ENCODE data around the gene ZBTB2. TPM values are rescaled to one million over a fixed set of nuclear protein-coding genes. Genes with fewer than 3 reads are reported as not detected.
"Not testable (repeated sequence)": the region's sequence is repeated elsewhere in the genome, so short reads cannot be mapped to it uniquely, and the experiment has no call there.

The ZBTB2 gene
- total and polyA plus RNA-seq, 4 experiments from 2014 or later: 19.6 to 29.5 (median 26.7) TPM

DNA sequence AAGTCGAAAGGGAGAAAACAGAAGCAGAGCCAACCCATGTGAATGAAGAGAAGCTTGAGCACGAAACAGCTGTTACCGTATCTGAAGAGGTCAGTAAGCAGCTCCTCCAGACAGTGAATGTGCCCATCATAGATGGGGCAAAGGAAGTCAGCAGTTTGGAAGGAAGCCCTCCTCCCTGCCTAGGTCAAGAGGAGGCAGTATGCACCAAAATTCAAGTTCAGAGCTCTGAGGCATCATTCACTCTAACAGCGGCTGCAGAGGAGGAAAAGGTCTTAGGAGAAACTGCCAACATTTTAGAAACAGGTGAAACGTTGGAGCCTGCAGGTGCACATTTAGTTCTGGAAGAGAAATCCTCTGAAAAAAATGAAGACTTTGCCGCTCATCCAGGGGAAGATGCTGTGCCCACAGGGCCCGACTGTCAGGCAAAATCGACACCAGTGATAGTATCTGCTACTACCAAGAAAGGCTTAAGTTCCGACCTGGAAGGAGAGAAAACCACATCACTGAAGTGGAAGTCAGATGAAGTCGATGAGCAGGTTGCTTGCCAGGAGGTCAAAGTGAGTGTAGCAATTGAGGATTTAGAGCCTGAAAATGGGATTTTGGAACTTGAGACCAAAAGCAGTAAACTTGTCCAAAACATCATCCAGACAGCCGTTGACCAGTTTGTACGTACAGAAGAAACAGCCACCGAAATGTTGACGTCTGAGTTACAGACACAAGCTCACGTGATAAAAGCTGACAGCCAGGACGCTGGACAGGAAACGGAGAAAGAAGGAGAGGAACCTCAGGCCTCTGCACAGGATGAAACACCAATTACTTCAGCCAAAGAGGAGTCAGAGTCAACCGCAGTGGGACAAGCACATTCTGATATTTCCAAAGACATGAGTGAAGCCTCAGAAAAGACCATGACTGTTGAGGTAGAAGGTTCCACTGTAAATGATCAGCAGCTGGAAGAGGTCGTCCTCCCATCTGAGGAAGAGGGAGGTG is 38.7 kb downstream of the ZBTB2 start:
- ChIA-PET POLR2A (ENCODE audit: partially characterized antibody) (interaction anchor here (1.8 kb wide), 1 partner anchor 37 kb away, joined by 10 read pairs; no protein-coding TSS in a partner anchor), CTCF (ENCODE audit: partially characterized antibody) (interaction anchor here (0.8 to 8.3 kb wide), 5 partner anchors 17 to 125 kb away, joined by 3 to 35 read pairs (median 4); no protein-coding TSS in a partner anchor)
- Histone ChIP-seq H3K4me3 (ENCODE audit: low read length in 2 of 2) (no peak overlapping the region), H3K27ac (ENCODE audit: low read depth, low read length) (no peak overlapping the region), H3K4me1 (ENCODE audit: insufficient read depth, low read length) (peaks cover 13% of the 10 kb centered on the region), H3K36me3 (ENCODE audit: insufficient read depth, low read length) (no peaks in the 10 kb centered on the region), H3K27me3 (ENCODE audit: insufficient read depth, low read length) (no peaks in the 10 kb centered on the region), H3K9me3 (ENCODE audit: control insufficient read depth in 1 of 2, low read length in 2 of 2) (no peaks in the 10 kb centered on the region)
- Mint-ChIP-seq H3K27ac (no peak overlapping the region), H3K36me3 (peaks cover 0 to 10% of the 10 kb centered on the region in 2 donors), H3K9me3 (no peaks in the 10 kb centered on the region), H3K4me3 (no peak overlapping the region), H3K27me3 (no peaks in the 10 kb centered on the region), H3K4me1 (peaks cover 0 to 2% (median under 1%) of the 10 kb centered on the region in 4 donors)
- peak in 1 of 5 donors; percentile 9 for DNase-seq
- intact Hi-C loops (cut with micrococcal nuclease): loop anchor here (1.0 kb wide), 1 partner anchor 124 kb away; no protein-coding TSS in a partner anchor

DNA sequence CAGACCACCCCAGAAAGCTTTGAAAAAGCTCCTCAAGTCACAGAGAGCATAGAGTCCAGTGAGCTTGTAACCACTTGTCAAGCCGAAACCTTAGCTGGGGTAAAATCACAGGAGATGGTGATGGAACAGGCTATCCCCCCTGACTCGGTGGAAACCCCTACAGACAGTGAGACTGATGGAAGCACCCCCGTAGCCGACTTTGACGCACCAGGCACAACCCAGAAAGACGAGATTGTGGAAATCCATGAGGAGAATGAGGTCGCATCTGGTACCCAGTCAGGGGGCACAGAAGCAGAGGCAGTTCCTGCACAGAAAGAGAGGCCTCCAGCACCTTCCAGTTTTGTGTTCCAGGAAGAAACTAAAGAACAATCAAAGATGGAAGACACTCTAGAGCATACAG is 39.6 kb downstream of the ZBTB2 start:
- DNase-seq: no peak
- no peaks in the 10 kb centered on the region for H3K4me1 Mint-ChIP-seq
- H3K27ac ChIP-seq (ENCODE audit: low read depth, low read length): no peak overlapping the region
- H3K36me3 Mint-ChIP-seq: peaks cover 0 to 10% of the 10 kb centered on the region in 2 donors
- H3K4me3 Mint-ChIP-seq: no peak overlapping the region
- no peak overlapping the region for H3K27ac Mint-ChIP-seq
- no peaks in the 10 kb centered on the region for H3K27me3 ChIP-seq (ENCODE audit: insufficient read depth, low read length)
- POLR2A ChIA-PET (ENCODE audit: partially characterized antibody): interaction anchor here (1.2 to 1.8 kb wide), 2 partner anchors 26 to 38 kb away, joined by 4 to 10 read pairs; no protein-coding TSS in a partner anchor
- H3K9me3 Mint-ChIP-seq: no peaks in the 10 kb centered on the region
- intact Hi-C loops (cut with micrococcal nuclease): loop anchor here (1.0 kb wide), 1 partner anchor 125 kb away; no protein-coding TSS in a partner anchor
- CTCF ChIA-PET (ENCODE audit: partially characterized antibody): interaction anchor here (0.8 to 8.3 kb wide), 3 partner anchors 16 to 54 kb away, joined by 4 to 35 read pairs (median 8); no protein-coding TSS in a partner anchor
- no peak overlapping the region for H3K4me3 ChIP-seq (ENCODE audit: low read length in 2 of 2)
- no peaks in the 10 kb centered on the region for H3K27me3 Mint-ChIP-seq
- H3K36me3 ChIP-seq (ENCODE audit: insufficient read depth, low read length): no peaks in the 10 kb centered on the region
- H3K4me1 ChIP-seq (ENCODE audit: insufficient read depth, low read length): peaks cover 13% of the 10 kb centered on the region
- H3K9me3 ChIP-seq (ENCODE audit: control insufficient read depth in 1 of 2, low read length in 2 of 2): no peaks in the 10 kb centered on the region

DNA sequence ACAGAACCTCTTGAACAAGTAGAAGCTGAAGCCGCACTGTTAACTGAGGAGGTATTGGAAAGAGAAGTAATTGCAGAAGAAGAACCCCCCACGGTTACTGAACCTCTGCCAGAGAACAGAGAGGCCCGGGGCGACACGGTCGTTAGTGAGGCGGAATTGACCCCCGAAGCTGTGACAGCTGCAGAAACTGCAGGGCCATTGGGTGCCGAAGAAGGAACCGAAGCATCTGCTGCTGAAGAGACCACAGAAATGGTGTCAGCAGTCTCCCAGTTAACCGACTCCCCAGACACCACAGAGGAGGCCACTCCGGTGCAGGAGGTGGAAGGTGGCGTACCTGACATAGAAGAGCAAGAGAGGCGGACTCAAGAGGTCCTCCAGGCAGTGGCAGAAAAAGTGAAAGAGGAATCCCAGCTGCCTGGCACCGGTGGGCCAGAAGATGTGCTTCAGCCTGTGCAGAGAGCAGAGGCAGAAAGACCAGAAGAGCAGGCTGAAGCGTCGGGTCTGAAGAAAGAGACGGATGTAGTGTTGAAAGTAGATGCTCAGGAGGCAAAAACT is 40.1 kb downstream of the ZBTB2 start:
- Histone ChIP-seq H3K4me1 (ENCODE audit: insufficient read depth, low read length) (peaks cover 13% of the 10 kb centered on the region), H3K36me3 (ENCODE audit: insufficient read depth, low read length) (no peaks in the 10 kb centered on the region), H3K9me3 (ENCODE audit: control insufficient read depth in 1 of 2, low read length in 2 of 2) (no peaks in the 10 kb centered on the region), H3K27me3 (ENCODE audit: insufficient read depth, low read length) (no peaks in the 10 kb centered on the region), H3K27ac (ENCODE audit: low read depth, low read length) (no peak overlapping the region), H3K4me3 (ENCODE audit: low read length in 2 of 2) (no peak overlapping the region)
- ChIA-PET POLR2A (ENCODE audit: partially characterized antibody) (interaction anchor here (1.2 kb wide), 1 partner anchor 27 kb away, joined by 4 read pairs; no protein-coding TSS in a partner anchor), CTCF (ENCODE audit: partially characterized antibody) (interaction anchor here (0.8 to 8.3 kb wide), 4 partner anchors 16 to 345 kb away, joined by 3 to 35 read pairs (median 6); no protein-coding TSS in a partner anchor)
- no peaks in the 10 kb centered on the region for H3K9me3 Mint-ChIP-seq
- no peaks in the 10 kb centered on the region for H3K4me1 Mint-ChIP-seq
- peaks cover 0 to 10% of the 10 kb centered on the region in 2 donors for H3K36me3 Mint-ChIP-seq
- H3K4me3 Mint-ChIP-seq: no peak overlapping the region
- peaks cover 0 to 1% of the 10 kb centered on the region in 2 donors for H3K27me3 Mint-ChIP-seq
- peak overlapping the region in 1 of 7 donors; percentile 25 for H3K27ac Mint-ChIP-seq
- intact Hi-C loops (cut with micrococcal nuclease): no loop called here
- no peak for DNase-seq

DNA sequence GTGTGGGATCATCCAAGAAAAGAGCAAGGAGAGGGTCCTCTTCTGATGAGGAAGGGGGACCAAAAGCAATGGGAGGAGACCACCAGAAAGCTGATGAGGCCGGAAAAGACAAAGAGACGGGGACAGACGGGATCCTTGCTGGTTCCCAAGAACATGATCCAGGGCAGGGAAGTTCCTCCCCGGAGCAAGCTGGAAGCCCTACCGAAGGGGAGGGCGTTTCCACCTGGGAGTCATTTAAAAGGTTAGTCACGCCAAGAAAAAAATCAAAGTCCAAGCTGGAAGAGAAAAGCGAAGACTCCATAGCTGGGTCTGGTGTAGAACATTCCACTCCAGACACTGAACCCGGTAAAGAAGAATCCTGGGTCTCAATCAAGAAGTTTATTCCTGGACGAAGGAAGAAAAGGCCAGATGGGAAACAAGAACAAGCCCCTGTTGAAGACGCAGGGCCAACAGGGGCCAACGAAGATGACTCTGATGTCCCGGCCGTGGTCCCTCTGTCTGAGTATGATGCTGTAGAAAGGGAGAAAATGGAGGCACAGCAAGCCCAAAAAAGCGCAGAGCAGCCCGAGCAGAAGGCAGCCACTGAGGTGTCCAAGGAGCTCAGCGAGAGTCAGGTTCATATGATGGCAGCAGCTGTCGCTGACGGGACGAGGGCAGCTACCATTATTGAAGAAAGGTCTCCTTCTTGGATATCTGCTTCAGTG is 40.8 kb downstream of the ZBTB2 start:
- peak overlapping the region in 1 of 7 donors; percentile 25 for H3K27ac Mint-ChIP-seq
- CTCF ChIA-PET (ENCODE audit: partially characterized antibody): interaction anchor here (0.8 to 8.3 kb wide), 6 partner anchors 15 to 459 kb away, joined by 3 to 35 read pairs (median 3); no protein-coding TSS in a partner anchor

DNA sequence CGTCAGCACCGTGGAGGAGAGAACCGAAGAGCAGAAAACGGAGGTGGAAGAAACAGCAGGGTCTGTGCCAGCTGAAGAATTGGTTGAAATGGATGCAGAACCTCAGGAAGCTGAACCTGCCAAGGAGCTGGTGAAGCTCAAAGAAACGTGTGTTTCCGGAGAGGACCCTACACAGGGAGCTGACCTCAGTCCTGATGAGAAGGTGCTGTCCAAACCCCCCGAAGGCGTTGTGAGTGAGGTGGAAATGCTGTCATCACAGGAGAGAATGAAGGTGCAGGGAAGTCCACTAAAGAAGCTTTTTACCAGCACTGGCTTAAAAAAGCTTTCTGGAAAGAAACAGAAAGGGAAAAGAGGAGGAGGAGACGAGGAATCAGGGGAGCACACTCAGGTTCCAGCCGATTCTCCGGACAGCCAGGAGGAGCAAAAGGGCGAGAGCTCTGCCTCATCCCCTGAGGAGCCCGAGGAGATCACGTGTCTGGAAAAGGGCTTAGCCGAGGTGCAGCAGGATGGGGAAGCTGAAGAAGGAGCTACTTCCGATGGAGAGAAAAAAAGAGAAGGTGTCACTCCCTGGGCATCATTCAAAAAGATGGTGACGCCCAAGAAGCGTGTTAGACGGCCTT is 41.6 kb downstream of the ZBTB2 start:
- Mint-ChIP-seq H3K4me3 (peak overlapping the region in 1 of 8 donors; percentile 8), H3K9me3 (no peaks in the 10 kb centered on the region), H3K27ac (peak overlapping the region in 2 of 7 donors; percentile 1 to 39), H3K27me3 (peaks cover 0 to 5% of the 10 kb centered on the region in 2 donors), H3K36me3 (peaks cover 0 to 10% of the 10 kb centered on the region in 2 donors), H3K4me1 (no peaks in the 10 kb centered on the region)
- H3K4me1 ChIP-seq (ENCODE audit: insufficient read depth, low read length): peaks cover 13% of the 10 kb centered on the region
- H3K4me3 ChIP-seq (ENCODE audit: low read length in 2 of 2): no peak overlapping the region
- H3K27ac ChIP-seq (ENCODE audit: low read depth, low read length): no peak overlapping the region
- no peak for DNase-seq
- H3K36me3 ChIP-seq (ENCODE audit: insufficient read depth, low read length): no peaks in the 10 kb centered on the region
- intact Hi-C loops (cut with micrococcal nuclease): no loop called here
- CTCF ChIA-PET (ENCODE audit: partially characterized antibody): interaction anchor here (0.7 to 8.3 kb wide), 6 partner anchors 14 to 458 kb away, joined by 3 to 35 read pairs (median 3); no protein-coding TSS in a partner anchor
- POLR2A ChIA-PET (ENCODE audit: partially characterized antibody): interaction anchor here (1.2 kb wide), 1 partner anchor 103 kb away, joined by 4 read pairs; the partner anchor contains the start of gene RMND1
- H3K27me3 ChIP-seq (ENCODE audit: insufficient read depth, low read length): no peaks in the 10 kb centered on the region
- H3K9me3 ChIP-seq (ENCODE audit: control insufficient read depth in 1 of 2, low read length in 2 of 2): no peaks in the 10 kb centered on the region

More for the DNA sequence above, 40.8 kb downstream of the ZBTB2 start:
- Mint-ChIP-seq H3K27me3 (peaks cover 0 to 5% of the 10 kb centered on the region in 2 donors), H3K4me1 (no peaks in the 10 kb centered on the region), H3K9me3 (no peaks in the 10 kb centered on the region), H3K36me3 (peaks cover 0 to 10% of the 10 kb centered on the region in 2 donors), H3K4me3 (no peak overlapping the region)
- H3K4me1 ChIP-seq (ENCODE audit: insufficient read depth, low read length): peaks cover 13% of the 10 kb centered on the region
- H3K36me3 ChIP-seq (ENCODE audit: insufficient read depth, low read length): no peaks in the 10 kb centered on the region
- H3K9me3 ChIP-seq (ENCODE audit: control insufficient read depth in 1 of 2, low read length in 2 of 2): no peaks in the 10 kb centered on the region
- H3K27me3 ChIP-seq (ENCODE audit: insufficient read depth, low read length): no peaks in the 10 kb centered on the region
- intact Hi-C loops (cut with micrococcal nuclease): no loop called here
- no peak overlapping the region for H3K4me3 ChIP-seq (ENCODE audit: low read length in 2 of 2)
- no peak overlapping the region for H3K27ac ChIP-seq (ENCODE audit: low read depth, low read length)
- DNase-seq: no peak
- POLR2A ChIA-PET (ENCODE audit: partially characterized antibody): interaction anchor here (1.2 kb wide), 2 partner anchors 27 to 102 kb away, joined by 4 read pairs; partner anchors contain the start of gene RMND1

DNA sequence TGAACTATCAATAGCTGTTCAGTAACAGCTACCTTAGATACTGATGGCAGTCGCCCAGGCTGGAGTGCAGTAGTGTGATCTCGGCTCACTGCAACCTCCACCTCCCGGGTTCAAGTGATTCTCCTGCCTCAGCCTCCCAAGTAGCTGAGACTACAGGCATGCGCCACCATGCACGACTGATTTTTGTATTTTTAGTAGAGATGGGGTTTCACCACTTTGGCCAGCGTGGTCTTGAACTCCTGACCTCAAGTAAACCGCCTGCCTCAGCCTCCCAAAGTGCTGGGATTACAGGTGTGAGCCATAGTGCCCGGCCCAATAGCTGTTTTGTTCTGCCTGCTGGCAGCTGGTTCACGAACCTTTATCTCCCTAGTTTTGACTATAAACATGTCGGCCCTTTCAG is 48.6 kb downstream of the ZBTB2 start:
- H3K9me3 Mint-ChIP-seq; H3K4me1 Mint-ChIP-seq; H3K9me3 ChIP-seq (ENCODE audit: control insufficient read depth in 1 of 2, low read length in 2 of 2); H3K4me3 ChIP-seq (ENCODE audit: low read length in 2 of 2); H3K4me1 ChIP-seq (ENCODE audit: insufficient read depth, low read length); H3K27me3 Mint-ChIP-seq; H3K27ac Mint-ChIP-seq; H3K27ac ChIP-seq (ENCODE audit: low read depth, low read length); H3K36me3 ChIP-seq (ENCODE audit: insufficient read depth, low read length); H3K36me3 Mint-ChIP-seq; intact Hi-C loops (cut with micrococcal nuclease); H3K4me3 Mint-ChIP-seq; DNase-seq; POLR2A ChIA-PET (ENCODE audit: partially characterized antibody); H3K27me3 ChIP-seq (ENCODE audit: insufficient read depth, low read length): not testable (repeated sequence)
- CTCF ChIA-PET (ENCODE audit: partially characterized antibody): interaction anchor here (0.7 to 2.0 kb wide), 5 partner anchors 8 to 450 kb away, joined by 3 to 7 read pairs (median 4); no protein-coding TSS in a partner anchor

Measured in CD4-positive, alpha-beta memory T cell (primary cell).